Uterus (tissue), 2 donors: ENCODE results near the gene RFXAP.

ENCODE experiments used
- POLR2A ChIP-seq, 2 donors: fragments of 450-650 bp; IDR thresholded peaks; one replicate each; pipeline ENCODE4 v1.6.1; 2016; ENCODE audit warnings: antibody characterized with exemption in 2 of 2, mild to moderate bottlenecking in 1 of 2, moderate library complexity in 1 of 2
- TF ChIP-seq, protein P1 (sequence below), 4 experiments: fragments of 200-600 bp in 2 of 4; fragments of 450-650 bp in 2 of 4; sonication (generic) in 2 of 4; IDR thresholded peaks; one replicate each; pipeline ENCODE4 v1.5.1; 2016 to 2019; ENCODE audit warnings: antibody characterized with exemption in 4 of 4, mild to moderate bottlenecking in 2 of 4, moderate library complexity in 1 of 4

DNA sequence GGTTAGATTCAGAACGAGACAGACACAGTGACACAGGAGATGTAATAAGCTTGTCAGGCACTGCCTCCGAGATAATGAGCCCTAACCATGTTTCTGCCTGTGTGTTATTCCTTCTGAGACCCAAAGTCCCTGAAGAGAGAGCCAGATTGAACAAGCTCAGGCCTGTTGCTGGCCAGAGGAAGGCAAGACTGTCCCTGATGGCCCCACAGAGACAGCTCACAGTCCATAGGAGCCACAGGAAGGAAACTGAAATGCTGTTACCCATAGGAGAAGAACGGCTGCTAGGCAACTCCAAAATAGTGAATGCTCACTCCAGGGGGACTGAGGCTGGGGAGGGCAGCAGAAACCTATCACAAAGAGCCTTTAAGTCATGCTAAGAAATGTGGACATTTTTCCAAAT, 31.8 kb upstream of the RFXAP start:
- no peak for TF ChIP-seq POLR2A (IDR thresholded peaks at IDR 0.05)
- TF ChIP-seq, protein P1, sequence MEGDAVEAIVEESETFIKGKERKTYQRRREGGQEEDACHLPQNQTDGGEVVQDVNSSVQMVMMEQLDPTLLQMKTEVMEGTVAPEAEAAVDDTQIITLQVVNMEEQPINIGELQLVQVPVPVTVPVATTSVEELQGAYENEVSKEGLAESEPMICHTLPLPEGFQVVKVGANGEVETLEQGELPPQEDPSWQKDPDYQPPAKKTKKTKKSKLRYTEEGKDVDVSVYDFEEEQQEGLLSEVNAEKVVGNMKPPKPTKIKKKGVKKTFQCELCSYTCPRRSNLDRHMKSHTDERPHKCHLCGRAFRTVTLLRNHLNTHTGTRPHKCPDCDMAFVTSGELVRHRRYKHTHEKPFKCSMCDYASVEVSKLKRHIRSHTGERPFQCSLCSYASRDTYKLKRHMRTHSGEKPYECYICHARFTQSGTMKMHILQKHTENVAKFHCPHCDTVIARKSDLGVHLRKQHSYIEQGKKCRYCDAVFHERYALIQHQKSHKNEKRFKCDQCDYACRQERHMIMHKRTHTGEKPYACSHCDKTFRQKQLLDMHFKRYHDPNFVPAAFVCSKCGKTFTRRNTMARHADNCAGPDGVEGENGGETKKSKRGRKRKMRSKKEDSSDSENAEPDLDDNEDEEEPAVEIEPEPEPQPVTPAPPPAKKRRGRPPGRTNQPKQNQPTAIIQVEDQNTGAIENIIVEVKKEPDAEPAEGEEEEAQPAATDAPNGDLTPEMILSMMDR (IDR thresholded peaks at IDR 0.05) = no peak
